Lower leg skin (tissue), 3 donors: ENCODE data around the gene RASSF10.

Experiments
- POLR2A ChIP-seq, 2 donors: fragments of 450-650 bp; IDR thresholded peaks; one replicate each; pipeline ENCODE4 v1.6.1; 2016 to 2017; ENCODE audit warnings: antibody characterized with exemption in 2 of 2, mild to moderate bottlenecking in 1 of 2, moderate library complexity in 1 of 2
- TF ChIP-seq, protein P1 (sequence below), 3 donors: fragments of 450-650 bp; IDR thresholded peaks; one replicate each; pipeline ENCODE4 v1.5.1; 2016; ENCODE audit warnings: antibody characterized with exemption in 3 of 3, mild to moderate bottlenecking in 3 of 3, moderate library complexity in 2 of 3

- TF ChIP-seq, protein P1, sequence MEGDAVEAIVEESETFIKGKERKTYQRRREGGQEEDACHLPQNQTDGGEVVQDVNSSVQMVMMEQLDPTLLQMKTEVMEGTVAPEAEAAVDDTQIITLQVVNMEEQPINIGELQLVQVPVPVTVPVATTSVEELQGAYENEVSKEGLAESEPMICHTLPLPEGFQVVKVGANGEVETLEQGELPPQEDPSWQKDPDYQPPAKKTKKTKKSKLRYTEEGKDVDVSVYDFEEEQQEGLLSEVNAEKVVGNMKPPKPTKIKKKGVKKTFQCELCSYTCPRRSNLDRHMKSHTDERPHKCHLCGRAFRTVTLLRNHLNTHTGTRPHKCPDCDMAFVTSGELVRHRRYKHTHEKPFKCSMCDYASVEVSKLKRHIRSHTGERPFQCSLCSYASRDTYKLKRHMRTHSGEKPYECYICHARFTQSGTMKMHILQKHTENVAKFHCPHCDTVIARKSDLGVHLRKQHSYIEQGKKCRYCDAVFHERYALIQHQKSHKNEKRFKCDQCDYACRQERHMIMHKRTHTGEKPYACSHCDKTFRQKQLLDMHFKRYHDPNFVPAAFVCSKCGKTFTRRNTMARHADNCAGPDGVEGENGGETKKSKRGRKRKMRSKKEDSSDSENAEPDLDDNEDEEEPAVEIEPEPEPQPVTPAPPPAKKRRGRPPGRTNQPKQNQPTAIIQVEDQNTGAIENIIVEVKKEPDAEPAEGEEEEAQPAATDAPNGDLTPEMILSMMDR (IDR thresholded peaks at IDR 0.05), result no peak
- no peak for TF ChIP-seq POLR2A (IDR thresholded peaks at IDR 0.05)
Measured at GRCh38 chr11:13055200-13055599, 46.1 kb downstream of the RASSF10 start.
